GM19025 (cell line): ENCODE measurements around the gene RPL12.

Experiments
- ATAC-seq: cut with Tn5 transposase; IDR thresholded peaks from one replicate; pipeline ENCODE4 v1.9.1; 2021; ENCODE audit warnings: mild to moderate bottlenecking, low read depth, moderate library complexity; ENCODE audit not compliant: unreplicated experiment

The RPL12 gene

GRCh38 chr9:127450830-127451607 is at the start of gene RPL12, which contains the start of gene LRSAM1:
Gene RPL12 (minus strand): TSS chr9:127451406. CDS start chr9:127451317, 89 bp downstream.
Gene LRSAM1 (plus strand): TSS chr9:127451510. CDS start chr9:127454528, 3,018 bp downstream.
- peak; percentile 59 for ATAC-seq

- no peak for ATAC-seq
Observed at GRCh38 chr9:127500862-127501261, 49.7 kb upstream of the RPL12 start.

- ATAC-seq: no peak
Observed at GRCh38 chr9:127500399-127500798, 49.2 kb upstream of the RPL12 start.

- ATAC-seq: no peak
Observed at GRCh38 chr9:127498298-127498697, 47.1 kb upstream of the RPL12 start.

- ATAC-seq: no peak
Observed at GRCh38 chr9:127497656-127498290, 46.6 kb upstream of the RPL12 start.

GRCh38 chr9:127496974-127497373 is 45.8 kb upstream of the RPL12 start:
- ATAC-seq: no peak

- no peak for ATAC-seq
Observed at GRCh38 chr9:127495884-127496555, 44.8 kb upstream of the RPL12 start.

- ATAC-seq: no peak
Observed at GRCh38 chr9:127494304-127494702, 43.1 kb upstream of the RPL12 start.

GRCh38 chr9:127493592-127494303 is 42.5 kb upstream of the RPL12 start:
- no peak for ATAC-seq

- no peak for ATAC-seq
Observed at GRCh38 chr9:127492616-127493015, 41.4 kb upstream of the RPL12 start.

GRCh38 chr9:127491516-127491915 is 40.3 kb upstream of the RPL12 start:
- ATAC-seq: no peak

GRCh38 chr9:127490535-127491230 is 39.5 kb upstream of the RPL12 start:
- no peak for ATAC-seq

- no peak for ATAC-seq
Observed at GRCh38 chr9:127489471-127490115, 38.4 kb upstream of the RPL12 start.

- no peak for ATAC-seq
Observed at GRCh38 chr9:127488946-127489345, 37.7 kb upstream of the RPL12 start.

- ATAC-seq: no peak
Observed at GRCh38 chr9:127485995-127486394, 34.8 kb upstream of the RPL12 start.

GRCh38 chr9:127482662-127483061 is 31.5 kb upstream of the RPL12 start:
- ATAC-seq: no peak

- ATAC-seq: no peak
Observed at GRCh38 chr9:127479507-127480081, 28.4 kb upstream of the RPL12 start.

GRCh38 chr9:127474592-127474991 is 23.4 kb upstream of the RPL12 start:
- no peak for ATAC-seq

GRCh38 chr9:127473932-127474331 is 22.7 kb upstream of the RPL12 start:
- no peak for ATAC-seq
